SK-N-SH treated with all-trans-retinoic acid at 6 μM for 48 hours (cell line): ENCODE results near the gene SAMMSON.

ENCODE experiments used
- ARNTL ChIP-seq: fragments of 450-650 bp; formaldehyde crosslinking; IDR thresholded peaks from 2 replicates; pipeline ENCODE4 v1.5.0; 2020; ENCODE audit warnings: low read depth, mild to moderate bottlenecking, moderate library complexity, borderline replicate concordance
- CSDC2 ChIP-seq: fragments of 250-450 bp; sonication (Bioruptor Pico); IDR thresholded peaks from 2 replicates; pipeline ENCODE4 v1.5.0; 2020; ENCODE audit warnings: mild to moderate bottlenecking, moderate library complexity
- CSRNP3 ChIP-seq: fragments of 250-450 bp; sonication (Bioruptor Pico); IDR thresholded peaks from 2 replicates; pipeline ENCODE4 v1.5.1; 2021; ENCODE audit warnings: mild to moderate bottlenecking, moderate library complexity
- ESRRG ChIP-seq: fragments of 250-450 bp; sonication (Bioruptor Pico); IDR thresholded peaks from 2 replicates; pipeline ENCODE4 v1.6.1; 2021; ENCODE audit warnings: mild to moderate bottlenecking
- ISL1 ChIP-seq: fragments of 250-450 bp; sonication (Bioruptor Pico); IDR thresholded peaks from 2 replicates; pipeline ENCODE4 v2.1.2; 2022; ENCODE audit warnings: mild to moderate bottlenecking, moderate library complexity
- PATZ1 ChIP-seq: fragments of 250-450 bp; sonication (Bioruptor Pico); IDR thresholded peaks from 2 replicates; pipeline ENCODE4 v1.8.0; 2020; ENCODE audit warnings: mild to moderate bottlenecking, moderate library complexity, borderline replicate concordance
- PPARA ChIP-seq: fragments of 250-450 bp; sonication (Bioruptor Pico); IDR thresholded peaks from 2 replicates; pipeline ENCODE4 v1.5.0; 2020; ENCODE audit warnings: mild to moderate bottlenecking, borderline replicate concordance
- RARB ChIP-seq: fragments of 250-450 bp; sonication (Bioruptor Pico); IDR thresholded peaks from 2 replicates; pipeline ENCODE4 v1.8.0; 2021; ENCODE audit warnings: mild to moderate bottlenecking, moderate library complexity
- SNAI2 ChIP-seq: fragments of 250-450 bp; sonication (Bioruptor Pico); IDR thresholded peaks from 2 replicates; pipeline ENCODE4 v1.5.0; 2020; ENCODE audit warnings: mild to moderate bottlenecking, moderate library complexity
- ZC3H10 ChIP-seq: fragments of 250-450 bp; sonication (Bioruptor Pico); IDR thresholded peaks from 2 replicates; pipeline ENCODE4 v1.5.1; 2021; ENCODE audit warnings: mild to moderate bottlenecking, moderate library complexity
- ZFP30 ChIP-seq: fragments of 450-650 bp; formaldehyde crosslinking; IDR thresholded peaks from 2 replicates; pipeline ENCODE4 v1.5.0; 2022; ENCODE audit warnings: mild to moderate bottlenecking, moderate library complexity
- ZNF70 ChIP-seq: fragments of 450-650 bp; formaldehyde crosslinking; IDR thresholded peaks from 2 replicates; pipeline ENCODE4 v1.5.0; 2020; ENCODE audit warnings: mild to moderate bottlenecking, moderate library complexity
- TF ChIP-seq, protein P1 (sequence below): fragments of 250-450 bp; sonication (Bioruptor Pico); IDR thresholded peaks from 2 replicates; pipeline ENCODE4 v1.5.0; 2020; ENCODE audit warnings: mild to moderate bottlenecking, moderate library complexity

DNA sequence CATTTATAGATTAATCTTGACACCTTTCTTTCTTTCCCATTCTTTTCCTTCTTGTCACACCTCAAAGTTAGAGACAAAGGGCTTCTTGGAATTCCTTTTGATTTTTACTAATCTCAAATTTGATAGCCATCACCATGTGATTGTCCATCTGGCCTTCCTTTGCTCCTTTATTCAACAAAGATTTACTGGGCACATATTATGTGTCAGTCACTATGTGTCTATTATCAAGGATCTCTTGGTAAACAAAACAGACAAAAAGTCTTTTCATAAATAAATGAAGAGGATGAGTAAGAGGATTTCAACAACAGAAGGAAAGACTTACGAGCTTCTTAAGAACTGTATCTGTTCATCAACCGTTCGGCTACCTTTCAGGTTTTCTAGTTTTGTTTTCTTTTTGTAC, 56.5 kb downstream of the SAMMSON start:
- no peak for TF ChIP-seq ESRRG (CRISPR knock-in tag)
- no peak for TF ChIP-seq ARNTL (CRISPR knock-in tag)
- TF ChIP-seq RARB (CRISPR knock-in tag), result no peak
- no peak for TF ChIP-seq ZC3H10 (CRISPR knock-in tag)
- no peak for TF ChIP-seq ISL1 (CRISPR knock-in tag)
- TF ChIP-seq ZFP30, result no peak
- TF ChIP-seq CSDC2 (CRISPR knock-in tag), result no peak
- no peak for TF ChIP-seq PATZ1 (CRISPR knock-in tag)
- no peak for TF ChIP-seq ZNF70
- TF ChIP-seq CSRNP3 (CRISPR knock-in tag), result no peak
- no peak for TF ChIP-seq PPARA (CRISPR knock-in tag)
- TF ChIP-seq, protein P1, sequence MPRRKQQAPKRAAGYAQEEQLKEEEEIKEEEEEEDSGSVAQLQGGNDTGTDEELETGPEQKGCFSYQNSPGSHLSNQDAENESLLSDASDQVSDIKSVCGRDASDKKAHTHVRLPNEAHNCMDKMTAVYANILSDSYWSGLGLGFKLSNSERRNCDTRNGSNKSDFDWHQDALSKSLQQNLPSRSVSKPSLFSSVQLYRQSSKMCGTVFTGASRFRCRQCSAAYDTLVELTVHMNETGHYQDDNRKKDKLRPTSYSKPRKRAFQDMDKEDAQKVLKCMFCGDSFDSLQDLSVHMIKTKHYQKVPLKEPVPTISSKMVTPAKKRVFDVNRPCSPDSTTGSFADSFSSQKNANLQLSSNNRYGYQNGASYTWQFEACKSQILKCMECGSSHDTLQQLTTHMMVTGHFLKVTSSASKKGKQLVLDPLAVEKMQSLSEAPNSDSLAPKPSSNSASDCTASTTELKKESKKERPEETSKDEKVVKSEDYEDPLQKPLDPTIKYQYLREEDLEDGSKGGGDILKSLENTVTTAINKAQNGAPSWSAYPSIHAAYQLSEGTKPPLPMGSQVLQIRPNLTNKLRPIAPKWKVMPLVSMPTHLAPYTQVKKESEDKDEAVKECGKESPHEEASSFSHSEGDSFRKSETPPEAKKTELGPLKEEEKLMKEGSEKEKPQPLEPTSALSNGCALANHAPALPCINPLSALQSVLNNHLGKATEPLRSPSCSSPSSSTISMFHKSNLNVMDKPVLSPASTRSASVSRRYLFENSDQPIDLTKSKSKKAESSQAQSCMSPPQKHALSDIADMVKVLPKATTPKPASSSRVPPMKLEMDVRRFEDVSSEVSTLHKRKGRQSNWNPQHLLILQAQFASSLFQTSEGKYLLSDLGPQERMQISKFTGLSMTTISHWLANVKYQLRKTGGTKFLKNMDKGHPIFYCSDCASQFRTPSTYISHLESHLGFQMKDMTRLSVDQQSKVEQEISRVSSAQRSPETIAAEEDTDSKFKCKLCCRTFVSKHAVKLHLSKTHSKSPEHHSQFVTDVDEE, result no peak
- no peak for TF ChIP-seq SNAI2 (CRISPR knock-in tag)
